ENCODE results near the gene APOB. TPM values are rescaled to one million over a fixed set of nuclear protein-coding genes. Genes with fewer than 3 reads are reported as not detected.

The APOB gene
- total and polyA plus RNA-seq, 10 of the 15 experiments (the other 5 are each of a cell fraction or from before 2014, with no cell fraction given) = 1.4 TPM; not detected in 9

DNA sequence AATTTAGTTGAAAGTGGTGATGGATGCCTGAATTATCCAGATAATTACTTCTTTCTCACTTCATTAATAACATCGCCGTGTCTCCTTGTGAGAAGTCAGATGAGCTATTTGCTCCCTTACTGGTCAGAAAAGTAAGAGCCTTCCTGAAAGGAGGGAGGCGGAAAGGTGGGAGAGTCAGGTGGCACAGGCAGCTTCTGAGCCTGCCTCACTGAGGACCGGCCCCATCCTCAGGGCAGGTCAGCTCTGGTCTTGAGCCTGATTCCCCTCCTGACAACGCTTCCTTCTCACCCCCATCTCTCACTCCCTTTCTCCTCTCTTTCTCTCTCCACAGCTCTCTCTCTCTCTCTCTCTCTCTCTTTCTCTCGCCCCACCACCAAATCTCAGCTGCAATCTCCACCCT is 10.1 kb upstream of the APOB start:
- DNase-seq (ENCODE audit: low read depth, low spot score) (no peak), ATAC-seq (no peak), FAIRE-seq (no peak)
- ChIA-PET SMC1A (ENCODE audit: uncharacterized antibody, unreplicated experiment) (interaction anchor here (1.1 kb wide), 1 partner anchor 35 kb away, joined by 3 read pairs; no protein-coding TSS in a partner anchor), POLR2A (no interaction called here), RAD21 (ENCODE audit: unreplicated experiment) (no interaction called here), CTCF (interaction anchor here (1.7 kb wide), 1 partner anchor 111 kb away, joined by 4 read pairs; no protein-coding TSS in a partner anchor)
- TF ChIP-seq BRCA1 (IDR thresholded peaks at IDR 0.05; ENCODE audit: low read depth, low read length) (no peak), SP1 (IDR thresholded peaks at IDR 0.05; ENCODE audit: low read depth, low read length) (no peak), LARP7 (IDR thresholded peaks at IDR 0.05) (no peak), EED (IDR thresholded peaks at IDR 0.05; ENCODE audit: low read depth) (no peak), NFYA (IDR thresholded peaks at IDR 0.05; ENCODE audit: borderline replicate concordance, low read depth, low read length) (no peak), ZBED1 (IDR thresholded peaks at IDR 0.05; ENCODE audit: borderline replicate concordance) (no peak), PML (IDR thresholded peaks at IDR 0.05; ENCODE audit: low read length) (no peak), KAT2A (conservative IDR thresholded peaks at IDR 0.05; ENCODE audit: control insufficient read depth, low read depth, low read length) (no peak), MXI1 (IDR thresholded peaks at IDR 0.05; ENCODE audit: low read depth, low read length) (no peak)
- TF ChIP-seq, protein P1, sequence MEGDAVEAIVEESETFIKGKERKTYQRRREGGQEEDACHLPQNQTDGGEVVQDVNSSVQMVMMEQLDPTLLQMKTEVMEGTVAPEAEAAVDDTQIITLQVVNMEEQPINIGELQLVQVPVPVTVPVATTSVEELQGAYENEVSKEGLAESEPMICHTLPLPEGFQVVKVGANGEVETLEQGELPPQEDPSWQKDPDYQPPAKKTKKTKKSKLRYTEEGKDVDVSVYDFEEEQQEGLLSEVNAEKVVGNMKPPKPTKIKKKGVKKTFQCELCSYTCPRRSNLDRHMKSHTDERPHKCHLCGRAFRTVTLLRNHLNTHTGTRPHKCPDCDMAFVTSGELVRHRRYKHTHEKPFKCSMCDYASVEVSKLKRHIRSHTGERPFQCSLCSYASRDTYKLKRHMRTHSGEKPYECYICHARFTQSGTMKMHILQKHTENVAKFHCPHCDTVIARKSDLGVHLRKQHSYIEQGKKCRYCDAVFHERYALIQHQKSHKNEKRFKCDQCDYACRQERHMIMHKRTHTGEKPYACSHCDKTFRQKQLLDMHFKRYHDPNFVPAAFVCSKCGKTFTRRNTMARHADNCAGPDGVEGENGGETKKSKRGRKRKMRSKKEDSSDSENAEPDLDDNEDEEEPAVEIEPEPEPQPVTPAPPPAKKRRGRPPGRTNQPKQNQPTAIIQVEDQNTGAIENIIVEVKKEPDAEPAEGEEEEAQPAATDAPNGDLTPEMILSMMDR (IDR thresholded peaks at IDR 0.05 in 2 of 3, conservative IDR thresholded peaks at IDR 0.05 in 1 of 3; ENCODE audit: control insufficient read depth in 2 of 3, extremely low read depth in 1 of 3, insufficient read depth in 1 of 3, low read depth in 3 of 3, low read length in 3 of 3) = no peak
- Histone ChIP-seq H3K36me3 (ENCODE audit: control insufficient read depth in 2 of 2, insufficient read depth in 2 of 2, low read length in 1 of 2) (no peaks in the 10 kb centered on the region), H3K4me2 (ENCODE audit: control insufficient read depth, insufficient read depth) (no peak overlapping the region), H3K9ac (ENCODE audit: control insufficient read depth, insufficient read depth, low read length) (no peak overlapping the region), H3K79me2 (ENCODE audit: control insufficient read depth, insufficient read depth, low read length) (no peaks in the 10 kb centered on the region), H3K27me3 (replicated peaks in 1 of 2; ENCODE audit: control insufficient read depth in 2 of 2, insufficient read depth in 2 of 2, low read length in 1 of 2) (no peaks in the 10 kb centered on the region), H3K9me3 (replicated peaks; ENCODE audit: control insufficient read depth, insufficient read depth, low read length) (no peaks in the 10 kb centered on the region), H2AFZ (ENCODE audit: control insufficient read depth, low read depth, low read length) (no peak overlapping the region), H3K27ac (ENCODE audit: control insufficient read depth, insufficient read depth) (no peak overlapping the region), H3K4me3 (no peak overlapping the region), H4K20me1 (ENCODE audit: control insufficient read depth, insufficient read depth) (no peaks in the 10 kb centered on the region), H3K4me1 (ENCODE audit: control insufficient read depth, insufficient read depth, low read length) (no peaks in the 10 kb centered on the region)
- intact Hi-C loops (cut with micrococcal nuclease; ENCODE audit: unreplicated experiment) = no loop called here
- in situ Hi-C loops (cut with MboI) = no loop called here
- WGBS (ENCODE audit: insufficient coverage, insufficient replicate concordance, low lambda C conversion rate, missing lambda C conversion rate) = 37% methylated on average over 5 of the region's 6 CpGs
- BruUV-seq (replicated peaks) = no TSS peak
